ENCODE results near the gene GCHFR.

The GCHFR gene

GRCh38 chr15:40763801-40764628 is at the start of gene GCHFR:
GCHFR (plus strand) TSS chr15:40764068; CDS start chr15:40764181, 113 bp downstream.
- DNase-seq = peak; percentile 74

- no peak for DNase-seq
Observed at GRCh38 chr15:40714144-40714543, 49.7 kb upstream of the GCHFR start.

DNA sequence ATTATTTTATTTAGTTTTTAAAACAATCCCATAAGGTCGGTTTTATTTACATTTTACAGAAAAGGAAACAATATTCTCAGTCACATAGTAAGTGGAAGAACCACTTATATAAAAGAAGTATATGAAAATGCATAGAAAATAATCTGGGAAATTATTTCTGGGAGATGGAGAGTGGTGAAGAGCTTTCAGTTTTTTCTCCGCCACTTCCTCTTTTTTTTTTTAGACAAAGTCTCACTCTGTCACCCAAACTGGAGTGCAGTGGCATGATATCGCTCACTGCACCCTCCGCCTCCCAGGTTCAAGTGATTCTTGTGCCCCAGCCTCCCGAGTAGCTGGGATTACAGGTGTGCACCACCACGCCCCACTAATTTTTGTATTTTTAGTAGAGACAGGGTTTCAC is 47.7 kb upstream of the GCHFR start:
- DNase-seq = no peak

DNA sequence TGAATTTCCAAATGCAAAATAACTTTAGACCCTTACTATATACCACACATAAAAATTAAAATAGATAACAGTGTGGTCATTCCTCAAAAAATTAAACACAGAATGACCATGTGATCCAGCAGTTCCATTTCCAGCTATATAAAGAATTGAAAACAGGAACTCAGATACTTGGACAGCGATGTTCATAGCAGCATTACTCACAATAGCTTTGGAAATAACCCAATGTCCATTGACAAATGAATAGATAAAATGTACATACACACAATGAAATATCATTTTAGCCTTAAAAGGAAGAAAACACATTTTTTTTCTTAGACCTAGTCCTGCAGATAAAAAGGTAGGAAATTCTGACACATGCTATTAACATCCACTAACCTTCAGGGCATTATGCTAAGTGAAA is 42.2 kb upstream of the GCHFR start:
- DNase-seq = no peak

- DNase-seq = no peak
Observed at GRCh38 chr15:40722354-40722753, 41.5 kb upstream of the GCHFR start.

GRCh38 chr15:40722934-40723333 is 40.9 kb upstream of the GCHFR start:
- no peak for DNase-seq

DNA sequence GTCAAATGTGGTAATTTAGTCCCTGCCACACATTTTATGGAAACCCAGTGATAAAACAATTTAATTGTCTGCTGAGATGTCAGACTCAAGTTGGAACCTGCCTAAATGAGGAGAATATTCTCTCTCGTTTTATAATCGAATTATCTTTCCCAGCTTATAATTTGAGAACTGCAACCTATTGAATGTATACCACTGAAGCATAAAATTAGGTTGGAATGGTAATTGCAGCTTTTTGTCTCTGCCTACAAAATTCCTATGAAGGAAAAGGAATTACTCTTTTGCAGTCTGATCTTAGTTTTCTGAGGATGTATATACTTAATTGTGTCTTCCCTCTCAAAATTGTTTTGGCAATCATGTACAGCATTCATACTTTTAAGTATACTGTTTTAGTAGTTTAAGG is 39.9 kb upstream of the GCHFR start:
- DNase-seq = no peak

GRCh38 chr15:40731034-40731433 is 32.8 kb upstream of the GCHFR start:
- no peak for DNase-seq

GRCh38 chr15:40736575-40736974 is 27.3 kb upstream of the GCHFR start:
- no peak for DNase-seq

GRCh38 chr15:40737048-40737447 is 26.8 kb upstream of the GCHFR start:
- DNase-seq = no peak

DNA sequence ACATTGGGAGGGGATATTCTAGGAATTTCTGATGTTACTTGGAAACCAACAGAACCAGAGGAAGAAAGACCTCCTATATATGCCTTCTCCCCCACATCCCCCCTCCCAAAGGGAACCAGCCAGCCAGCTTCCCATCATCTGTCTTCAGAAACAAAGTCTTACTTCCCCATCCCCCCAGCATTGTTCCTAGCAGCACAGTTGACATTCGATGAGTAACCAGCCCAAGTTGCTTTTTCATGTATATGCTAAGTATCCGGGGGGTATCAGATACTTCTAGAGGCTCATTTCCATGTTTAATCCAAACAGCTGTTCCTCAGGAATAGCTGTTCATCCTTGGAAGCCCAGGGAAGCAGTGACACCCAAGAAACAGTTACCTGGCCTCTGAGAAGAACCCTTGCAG is 24.8 kb upstream of the GCHFR start:
- DNase-seq = no peak

- no peak for DNase-seq
Observed at GRCh38 chr15:40739854-40740253, 24.0 kb upstream of the GCHFR start.

DNA sequence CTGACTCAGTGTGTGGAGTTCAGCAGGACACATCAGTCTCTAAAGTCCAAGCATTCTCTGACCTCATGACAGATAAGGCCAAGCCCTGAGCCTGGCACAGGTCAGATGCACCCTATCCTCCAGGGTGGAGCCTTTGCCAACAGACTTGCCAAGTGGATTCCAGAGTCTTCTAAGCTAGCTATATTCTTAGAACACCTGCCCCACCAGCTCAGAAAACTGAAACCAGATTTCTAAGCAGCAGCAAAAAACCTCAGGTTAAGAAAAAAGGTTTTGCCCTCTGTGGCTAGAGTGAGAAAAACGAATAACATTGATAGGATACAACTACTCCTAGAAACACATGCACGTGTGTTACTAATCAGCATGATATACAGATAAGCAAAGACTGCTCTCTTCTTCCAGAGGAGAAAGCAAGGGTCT is 20.4 kb upstream of the GCHFR start:
- DNase-seq = no peak

DNA sequence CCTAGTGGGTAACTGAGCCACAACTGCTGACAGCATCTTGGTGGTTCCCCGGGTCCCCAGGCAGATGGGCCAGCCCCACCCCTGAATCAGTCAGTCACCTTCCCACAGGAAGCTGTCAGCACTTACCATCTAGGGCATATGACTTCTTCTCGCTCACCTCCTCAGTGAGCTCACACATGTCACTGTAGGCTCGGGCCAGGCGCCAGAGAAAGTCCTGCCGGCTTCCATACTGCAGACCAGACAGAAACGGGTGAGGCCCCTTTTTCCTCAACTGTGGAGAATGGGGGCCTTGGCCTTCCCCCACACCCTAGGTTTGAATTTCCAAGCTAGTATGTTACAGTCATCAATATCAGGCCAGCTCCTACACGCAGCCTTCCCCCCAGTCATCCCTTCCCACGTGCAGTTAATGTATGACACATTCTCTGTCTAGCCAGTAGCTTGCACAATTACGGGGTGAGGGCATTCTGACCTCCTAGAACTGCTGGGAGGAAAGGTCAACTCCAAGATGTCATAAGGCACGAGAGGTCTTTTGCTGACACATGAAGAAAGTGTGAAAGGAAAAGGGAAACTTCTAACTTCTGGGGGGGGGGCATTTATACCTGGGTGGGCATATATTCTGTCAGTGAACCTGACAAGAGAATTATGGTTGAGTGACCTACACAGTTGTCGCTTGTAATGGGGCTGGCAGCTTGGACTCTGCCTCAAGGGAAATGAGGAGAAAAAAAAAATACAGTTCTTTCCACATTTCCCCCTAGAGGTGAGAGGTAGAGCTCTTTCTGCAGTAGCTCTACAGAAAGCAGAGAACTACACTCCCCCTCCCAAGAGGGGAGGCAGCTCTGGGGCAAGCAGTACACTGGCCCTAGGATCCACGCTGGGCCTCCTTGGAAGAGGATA is 19.7 kb upstream of the GCHFR start:
- DNase-seq = peak; percentile 84

DNA sequence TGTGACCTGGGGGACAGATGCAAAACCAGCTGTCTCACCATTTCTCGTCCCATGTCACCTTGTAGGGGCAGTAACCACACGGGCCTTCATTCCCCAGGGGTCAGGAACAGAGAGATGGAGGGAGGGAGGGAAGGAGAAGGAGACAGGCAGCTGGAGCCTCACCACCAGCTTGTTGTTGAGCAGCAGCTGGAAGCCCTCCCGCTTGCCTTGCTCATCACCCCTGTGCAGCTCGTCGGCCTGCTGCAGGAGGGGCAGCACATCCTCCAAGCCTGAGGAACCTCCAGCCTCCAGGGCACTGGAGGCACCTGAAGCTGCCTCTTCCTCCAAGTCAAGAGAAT is 19.1 kb upstream of the GCHFR start:
- no peak for DNase-seq

DNA sequence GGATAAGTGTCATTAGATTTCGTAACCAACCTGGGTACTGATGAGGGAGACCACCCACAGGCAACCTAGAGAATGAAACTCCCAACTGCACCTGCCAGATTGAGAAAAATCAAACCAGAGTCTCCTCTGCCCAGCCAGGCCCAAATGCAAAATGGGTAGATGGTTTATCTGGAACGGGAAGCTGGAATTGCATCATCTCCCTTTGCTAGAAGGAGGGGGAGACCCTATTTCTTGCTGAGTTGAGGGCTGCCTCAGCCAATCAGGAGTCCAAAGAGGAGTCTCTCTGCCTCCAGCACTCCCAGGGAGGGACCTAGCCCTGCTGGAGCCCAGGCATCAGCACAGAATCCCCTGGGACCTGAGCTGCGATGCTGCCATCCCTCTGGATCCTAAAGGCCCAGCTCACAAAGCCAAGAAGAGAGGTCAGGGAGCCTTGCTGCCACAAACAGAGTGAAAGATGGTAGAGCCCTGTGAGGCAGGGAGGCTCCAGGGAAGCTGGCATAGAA is 16.9 kb upstream of the GCHFR start:
- no peak for DNase-seq

- DNase-seq = no peak
Observed at GRCh38 chr15:40747685-40748631, 15.9 kb upstream of the GCHFR start.

GRCh38 chr15:40749151-40749630 is 14.7 kb upstream of the GCHFR start:
- DNase-seq = no peak

DNA sequence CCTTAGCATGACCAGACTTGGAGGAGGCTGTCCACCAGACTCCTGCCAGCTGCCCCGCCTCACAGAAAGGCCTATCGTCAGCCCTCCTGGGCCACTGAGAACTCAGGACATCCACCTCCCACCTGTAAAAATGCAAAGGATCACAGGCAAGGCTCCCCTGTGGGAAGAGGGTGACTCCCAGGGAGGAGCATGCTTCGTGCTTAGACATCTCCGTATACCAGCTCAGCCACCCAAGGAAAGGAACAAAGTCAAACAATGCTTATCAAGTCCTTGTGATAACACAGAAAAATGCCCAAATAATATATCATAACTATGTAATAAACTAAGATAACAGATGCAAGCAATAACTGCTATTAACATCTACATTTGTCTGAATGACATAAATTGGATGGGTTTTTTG is 13.0 kb upstream of the GCHFR start:
- no peak for DNase-seq

- DNase-seq = no peak
Observed at GRCh38 chr15:40751745-40752144, 12.1 kb upstream of the GCHFR start.

DNA sequence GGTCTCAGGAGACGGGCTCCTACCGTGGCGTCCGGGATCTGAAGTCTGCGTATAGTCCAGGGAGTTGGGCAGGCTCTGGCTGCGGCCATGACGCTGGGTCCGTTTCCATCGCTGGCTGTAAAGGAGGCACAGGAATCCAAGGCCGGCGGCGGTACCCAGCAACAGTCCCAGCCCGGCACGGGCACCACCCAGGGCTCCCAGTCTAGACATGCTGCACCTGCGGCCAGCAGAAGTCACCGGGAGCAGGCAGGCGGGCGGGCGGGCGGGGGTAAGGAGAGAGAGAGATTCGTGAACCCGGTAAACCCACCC is 9.3 kb upstream of the GCHFR start:
- DNase-seq = peak; percentile 31

DNA sequence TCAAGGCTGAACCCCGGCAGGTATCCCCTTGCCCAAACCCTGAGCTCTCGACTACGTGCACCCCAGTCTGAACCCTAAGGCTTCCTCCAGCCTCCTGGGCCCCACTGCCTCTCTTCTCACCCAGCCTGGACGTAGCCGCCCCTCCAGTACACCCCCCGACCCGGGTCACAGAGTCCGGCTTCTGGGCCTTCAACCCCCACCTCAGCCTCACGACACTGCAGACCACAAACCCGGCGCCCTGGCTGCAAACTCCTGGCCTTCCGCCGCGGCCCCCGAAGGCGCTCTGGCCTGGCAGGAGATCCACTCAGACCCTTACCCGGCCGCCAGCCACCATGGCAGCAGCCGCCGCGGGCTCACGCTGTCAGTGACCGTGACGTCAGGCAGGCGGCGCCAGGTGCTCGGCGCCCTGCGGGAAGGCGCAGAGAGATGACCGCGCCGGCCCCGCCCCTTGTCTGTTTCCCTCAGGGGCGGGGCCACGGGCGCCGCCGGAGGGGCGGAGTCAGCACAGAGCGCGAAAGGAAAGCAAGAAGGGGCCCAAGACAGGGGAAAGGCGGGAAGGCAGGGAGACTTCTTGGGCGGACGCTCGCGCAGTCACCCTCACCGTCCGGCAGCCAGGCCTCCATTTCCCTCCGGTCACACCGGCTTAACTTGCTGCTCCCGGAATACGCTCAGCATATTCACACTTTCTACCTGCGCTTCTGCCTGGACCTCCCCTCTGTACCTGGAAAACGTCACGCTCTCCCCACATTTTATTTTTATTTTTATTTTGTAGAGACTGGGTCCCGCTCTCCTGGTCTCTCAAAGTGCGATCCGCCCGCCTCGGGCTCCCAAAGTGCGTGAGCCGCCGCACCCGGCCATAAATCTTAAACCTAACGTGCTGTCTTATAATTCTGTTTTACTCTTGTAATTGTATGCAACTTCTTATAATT is 8.7 kb upstream of the GCHFR start, which contains the start of gene RMDN3:
RMDN3 (minus strand) TSS at position 372 of the 929 bp plus-strand sequence. CDS start 471 bp downstream, outside the sequence.
- DNase-seq = peak; percentile 94
